Coronary artery (tissue), 2 donors: ENCODE measurements around the gene CMPK1.
A peak's percentile ranks its signal among the peaks of the same experiment; 100 is the strongest.

Experiments
- DNase-seq: peaks from one replicate; pipeline ENCODE4 v3.0.0-alpha.2; 2017; ENCODE audit warnings: low spot score
- H3K27ac ChIP-seq, 2 donors: fragments of 200-600 bp; sonication (generic); one replicate each; pipeline ENCODE4 v1.5.1; 2016 to 2019
- H3K4me3 ChIP-seq: fragments of 200-600 bp; sonication (generic); 2 replicates; pipeline ENCODE4 v1.5.1; 2016; ENCODE audit warnings: mild to moderate bottlenecking, moderate library complexity
- CTCF ChIP-seq: fragments of 200-600 bp; sonication (generic); IDR thresholded peaks from one replicate; pipeline ENCODE4 v1.5.1; 2019; ENCODE audit warnings: antibody characterized with exemption

The CMPK1 gene

GRCh38 chr1:47331875-47332274, 1.7 kb upstream of the CMPK1 start:
- no peak overlapping the region for H3K27ac ChIP-seq

GRCh38 chr1:47332779-47333577, 612 bp upstream of the CMPK1 start:
- TF ChIP-seq CTCF, result no peak
- no peak for DNase-seq
- Histone ChIP-seq H3K27ac (peak overlapping the region; percentile 97 to 98), H3K4me3 (peak overlapping the region; percentile 92)

More at GRCh38 chr1:47331875-47332274, 1.7 kb upstream of the CMPK1 start:
- no peak overlapping the region for H3K4me3 ChIP-seq
- no peak for DNase-seq
- no peak for TF ChIP-seq CTCF

DNA sequence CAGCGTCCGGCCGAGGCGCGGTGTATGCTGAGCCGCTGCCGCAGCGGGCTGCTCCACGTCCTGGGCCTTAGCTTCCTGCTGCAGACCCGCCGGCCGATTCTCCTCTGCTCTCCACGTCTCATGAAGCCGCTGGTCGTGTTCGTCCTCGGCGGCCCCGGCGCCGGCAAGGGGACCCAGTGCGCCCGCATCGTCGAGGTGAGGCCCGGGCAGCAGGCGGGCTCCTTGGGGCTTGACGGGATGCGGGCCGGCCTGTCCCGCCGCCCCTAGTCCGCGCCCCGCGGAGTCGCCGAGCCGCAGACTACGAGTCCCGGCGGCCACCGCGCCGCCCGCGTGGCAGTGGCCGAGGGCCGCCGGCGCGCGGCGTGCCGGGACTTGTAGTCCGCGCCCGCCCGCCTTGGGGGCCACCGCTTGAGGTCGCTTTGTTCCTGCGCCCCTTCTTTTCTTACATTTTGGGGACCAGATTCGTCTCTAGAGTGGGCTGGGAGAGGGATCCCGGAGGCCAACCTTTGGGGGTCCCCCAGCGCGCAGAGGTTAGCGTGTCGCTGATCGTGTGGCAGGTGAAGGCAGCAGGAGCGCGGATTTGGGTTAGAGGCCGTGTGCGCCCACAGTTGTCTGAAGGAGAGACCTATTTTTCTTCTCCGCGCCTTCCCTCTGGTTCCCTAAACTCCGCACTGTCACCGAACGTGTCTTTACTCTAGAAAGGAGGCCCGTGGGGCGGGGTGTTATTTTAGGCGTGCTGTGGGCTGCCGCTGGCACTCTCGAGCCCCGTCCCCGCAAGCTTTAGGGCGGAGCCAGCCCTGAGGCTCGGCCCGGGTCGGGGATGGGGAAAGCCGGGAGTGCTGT, 553 bp downstream of the CMPK1 start:
- H3K4me3 ChIP-seq, result peak overlapping the region; percentile 92
- peak; percentile 87 for DNase-seq
- no peak for TF ChIP-seq CTCF
- peak overlapping the region; percentile 97 to 98 for H3K27ac ChIP-seq

DNA sequence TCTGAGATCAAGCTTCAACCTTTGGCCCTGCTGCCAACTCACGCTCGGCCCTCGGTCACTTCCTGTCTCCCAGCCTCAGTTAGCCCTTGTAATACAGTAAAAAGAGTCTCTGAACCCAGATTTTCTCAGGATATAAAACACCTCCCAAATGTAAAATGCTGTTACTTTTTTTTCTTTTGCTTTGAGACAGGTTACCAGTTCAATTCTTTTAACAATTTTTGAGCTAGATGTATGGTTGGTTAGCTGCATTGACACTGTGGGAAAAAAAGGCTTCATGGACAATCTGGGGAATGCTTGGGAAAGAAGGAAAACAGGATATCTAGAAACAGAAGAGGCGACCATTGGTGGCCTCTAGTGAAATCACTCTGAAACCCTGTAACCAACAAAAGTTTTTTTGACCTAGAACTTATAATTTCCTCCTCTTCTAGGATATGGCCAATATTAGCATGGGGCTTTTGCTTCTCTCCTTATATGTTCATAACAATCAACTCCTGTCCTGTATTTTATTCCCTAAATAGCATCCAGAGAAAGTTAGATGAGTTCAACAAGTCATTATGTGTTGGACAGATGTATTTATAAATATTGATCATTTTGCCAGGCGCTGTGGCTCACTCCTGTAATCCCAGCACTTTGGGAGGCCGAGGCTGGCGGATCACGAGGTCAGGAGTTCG, 1.3 kb downstream of the CMPK1 start:
- no peak for TF ChIP-seq CTCF
- H3K4me3 ChIP-seq, result peak overlapping the region; percentile 92

GRCh38 chr1:47337350-47337749, 3.8 kb downstream of the CMPK1 start:
- Histone ChIP-seq H3K4me3 (no peak overlapping the region), H3K27ac (no peak overlapping the region)
- DNase-seq, result no peak
- no peak for TF ChIP-seq CTCF

More for the DNA sequence above, 1.3 kb downstream of the CMPK1 start:
- H3K27ac ChIP-seq, result peak overlapping the region; percentile 97 to 98
- no peak for DNase-seq

GRCh38 chr1:47338249-47339077, 4.9 kb downstream of the CMPK1 start:
- H3K4me3 ChIP-seq, result no peak overlapping the region
- no peak for TF ChIP-seq CTCF
- no peak for DNase-seq
- H3K27ac ChIP-seq, result peak overlapping the region in 1 of 2 donors; percentile 49
